HG02938 (cell line): ENCODE results near the gene MISP3.

Source experiments
- ATAC-seq: cut with Tn5 transposase; IDR thresholded peaks from one replicate; pipeline ENCODE4 v1.9.1; 2021; ENCODE audit warnings: mild to moderate bottlenecking, moderate library complexity; ENCODE audit not compliant: unreplicated experiment

Gene MISP3

DNA sequence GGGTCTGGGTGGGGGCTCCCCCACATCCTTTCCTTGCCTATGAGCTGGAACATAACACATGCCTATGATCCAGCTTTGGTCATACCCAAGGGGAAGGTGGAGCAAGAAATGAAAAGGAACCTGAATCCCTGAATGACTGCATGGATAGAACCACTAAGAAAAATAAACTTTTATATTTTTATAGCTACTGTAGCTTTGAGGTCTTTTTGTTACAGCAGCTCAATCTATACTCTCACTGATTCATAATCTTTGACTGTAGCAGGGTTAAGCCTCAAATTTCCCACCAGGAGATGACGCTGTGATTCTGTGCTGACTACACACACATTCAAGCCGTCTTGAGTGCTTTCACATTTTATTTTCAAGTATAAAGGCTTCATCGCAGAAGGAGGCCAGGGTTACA is 19.6 kb upstream of the MISP3 start:
- no peak for ATAC-seq

DNA sequence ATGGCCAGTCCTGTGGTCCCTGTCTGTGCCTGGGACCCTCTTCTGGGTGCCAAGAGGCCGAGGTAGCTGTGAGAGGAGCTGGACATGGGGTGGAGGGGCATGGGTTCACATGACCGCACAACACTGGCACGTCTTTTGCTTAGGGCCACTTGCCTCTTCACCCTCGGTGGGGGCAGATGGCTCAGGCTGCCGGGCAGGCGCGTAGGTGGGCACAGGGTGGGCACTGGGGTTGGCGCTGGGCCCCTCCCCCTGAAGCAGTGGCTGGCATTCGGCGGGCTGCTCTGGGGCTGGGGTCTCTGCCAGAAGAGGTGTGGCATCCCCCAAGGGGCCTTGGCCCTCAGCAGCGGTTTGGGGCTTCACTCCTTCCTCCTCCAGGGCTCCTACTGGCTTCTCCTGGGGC is 19.1 kb upstream of the MISP3 start:
- no peak for ATAC-seq

DNA sequence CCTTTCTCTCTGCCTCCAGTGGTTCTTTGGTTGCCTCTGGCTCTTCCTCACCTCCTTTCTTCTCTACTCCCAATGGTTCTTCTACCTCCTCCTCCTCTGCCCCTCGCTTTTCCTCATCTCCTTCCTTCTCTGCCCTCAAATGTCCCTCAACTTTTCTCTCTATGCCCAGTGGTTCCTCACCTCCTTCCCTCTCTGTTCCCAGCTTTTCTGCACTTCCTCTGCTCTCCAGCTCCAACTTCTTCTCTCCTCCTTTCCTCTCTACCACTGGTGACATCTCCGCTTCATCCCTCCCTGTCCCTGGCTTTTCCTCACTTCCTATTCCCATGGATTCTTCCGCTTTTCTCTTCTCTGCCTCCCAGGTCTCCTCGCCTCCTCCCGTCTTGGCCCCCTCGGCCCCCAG is 18.5 kb upstream of the MISP3 start:
- ATAC-seq: no peak

DNA sequence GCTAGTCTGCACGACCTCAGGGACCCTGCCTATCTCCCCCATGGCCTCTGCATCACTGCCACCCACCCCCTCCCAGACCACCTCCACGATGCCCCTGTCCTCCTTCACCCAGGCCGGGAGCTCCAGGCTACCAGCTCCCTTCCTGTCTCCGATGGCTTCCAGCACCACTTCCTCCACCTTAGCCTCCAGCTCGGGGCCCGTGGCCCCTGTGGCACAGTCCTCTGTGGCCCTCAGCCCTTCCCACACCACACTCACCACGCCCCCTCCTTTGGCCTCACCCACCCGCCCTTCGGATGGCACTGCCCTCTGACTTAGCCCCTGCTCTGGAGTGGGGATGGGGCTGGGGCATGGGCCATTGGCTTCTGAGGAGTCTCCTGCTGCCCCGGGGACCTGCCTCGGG is 17.9 kb upstream of the MISP3 start:
- ATAC-seq: no peak

DNA sequence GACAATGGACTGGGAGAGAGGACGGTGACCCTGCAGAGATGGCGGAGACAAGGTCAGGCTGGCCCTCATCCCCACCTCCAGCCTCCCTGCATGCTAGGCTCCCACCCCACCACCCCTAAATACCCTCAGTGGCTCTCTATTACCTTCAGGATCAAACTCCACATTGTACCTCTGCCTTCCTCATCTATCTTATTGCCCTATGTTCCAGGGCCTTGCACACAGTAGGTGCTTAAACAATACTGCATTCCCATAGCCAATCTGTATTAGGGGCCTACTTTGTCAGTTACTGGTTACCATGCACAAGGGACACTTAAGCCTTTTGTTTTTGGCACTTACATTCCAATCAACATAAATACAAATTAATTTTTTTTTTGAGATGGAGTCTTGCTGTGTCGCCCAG is 17.2 kb upstream of the MISP3 start:
- no peak for ATAC-seq

DNA sequence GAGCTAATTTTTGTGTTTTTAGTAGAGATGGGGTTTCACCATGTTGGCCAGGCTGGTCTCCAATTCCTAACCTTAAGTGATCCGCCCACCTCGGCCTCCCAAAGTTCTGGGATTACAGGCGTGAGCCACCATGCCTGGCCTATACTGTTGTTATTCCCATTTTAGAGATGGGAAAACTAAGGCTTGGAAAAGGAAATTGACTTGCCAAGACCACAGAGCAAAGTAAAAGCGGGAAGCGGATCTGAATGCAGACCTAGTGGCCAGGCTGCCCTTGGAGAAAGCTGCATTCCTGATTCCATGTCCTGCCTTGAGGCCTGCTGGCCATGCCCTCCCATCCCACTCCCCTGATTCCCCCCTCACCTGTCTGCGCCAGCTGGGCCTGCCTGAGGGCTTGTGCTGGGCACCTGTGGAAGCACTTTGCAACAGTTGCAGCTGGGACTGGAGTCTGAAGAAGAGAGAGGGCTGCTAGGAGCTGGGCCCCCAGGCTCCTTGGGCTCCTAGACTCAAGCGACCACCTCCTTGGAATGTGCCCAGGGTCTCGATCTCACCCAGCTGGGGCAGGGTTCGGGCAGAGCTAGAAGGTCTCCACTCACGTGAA is 16.4 kb upstream of the MISP3 start:
- ATAC-seq: no peak

DNA sequence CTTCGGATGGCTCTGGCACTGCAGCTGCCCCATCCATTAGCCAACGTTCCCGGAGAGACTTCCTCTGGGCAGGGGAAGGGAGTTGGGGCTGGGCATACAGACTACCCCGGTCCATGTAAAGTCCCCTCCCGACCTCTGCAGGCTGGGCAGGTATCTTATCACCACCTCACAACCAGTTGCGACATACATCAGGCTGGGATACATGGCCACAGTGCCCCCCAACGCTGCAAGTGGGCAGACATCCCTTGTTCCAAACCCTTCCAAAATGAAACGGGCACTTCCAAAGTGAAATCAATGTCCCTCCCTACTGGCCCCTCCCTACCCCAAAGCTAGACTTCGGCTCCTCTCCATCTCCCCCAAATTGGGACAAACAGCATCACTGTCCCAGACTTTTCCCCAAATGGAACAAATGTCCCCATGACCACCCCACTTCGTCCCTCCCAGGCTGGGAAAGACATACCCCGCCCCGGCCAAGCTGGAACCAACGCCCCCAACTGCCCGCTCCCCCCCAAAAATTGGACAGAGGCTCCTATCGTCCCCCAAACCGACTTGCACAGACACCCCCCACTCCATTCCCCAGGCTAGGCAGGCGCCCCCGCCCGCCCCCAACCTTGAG is 15.7 kb upstream of the MISP3 start:
- ATAC-seq: no peak

DNA sequence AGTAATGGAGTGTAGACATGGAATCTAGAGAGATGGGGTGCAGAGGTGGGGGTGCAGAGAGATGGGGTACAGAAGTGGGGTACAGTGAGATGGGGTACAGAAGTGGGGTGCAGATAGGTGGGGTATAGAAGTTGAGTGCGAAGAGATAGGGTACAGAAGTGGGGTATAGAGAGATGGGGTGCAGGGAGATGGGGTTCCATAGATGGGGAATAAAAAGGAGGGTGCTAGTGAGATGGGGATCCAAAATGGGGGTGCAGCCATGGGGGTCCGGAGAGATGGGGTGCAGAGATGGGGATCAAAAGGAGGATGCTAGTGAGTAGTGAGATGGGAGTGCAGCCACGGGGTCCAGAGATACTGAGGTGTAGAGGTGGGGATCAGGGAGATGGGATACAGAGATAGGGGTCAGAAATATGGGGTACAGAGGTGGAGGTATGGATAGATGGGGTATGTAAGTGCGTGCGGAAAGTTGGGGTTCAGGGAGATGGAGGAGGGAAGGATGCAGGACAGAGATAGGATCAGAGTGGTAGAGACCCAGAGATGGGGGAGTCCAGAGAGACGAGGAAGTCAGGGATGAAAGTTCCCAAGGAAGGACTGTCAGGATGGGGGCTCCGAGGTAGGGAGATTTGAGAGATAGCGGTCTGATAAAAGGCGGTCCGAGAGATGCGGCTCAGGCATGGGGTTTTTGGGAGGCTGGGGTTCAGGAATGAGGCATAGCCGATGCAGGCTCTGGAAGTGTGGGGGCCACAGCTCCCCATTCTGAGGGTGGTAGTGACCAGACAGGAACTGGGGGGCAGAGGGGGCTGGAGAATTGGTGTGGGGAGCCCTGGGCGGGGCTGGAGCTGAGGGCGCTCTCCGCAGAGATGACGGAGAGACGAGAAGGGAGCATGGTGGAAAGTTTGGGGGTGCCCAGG is 14.1 kb upstream of the MISP3 start:
- ATAC-seq: no peak

DNA sequence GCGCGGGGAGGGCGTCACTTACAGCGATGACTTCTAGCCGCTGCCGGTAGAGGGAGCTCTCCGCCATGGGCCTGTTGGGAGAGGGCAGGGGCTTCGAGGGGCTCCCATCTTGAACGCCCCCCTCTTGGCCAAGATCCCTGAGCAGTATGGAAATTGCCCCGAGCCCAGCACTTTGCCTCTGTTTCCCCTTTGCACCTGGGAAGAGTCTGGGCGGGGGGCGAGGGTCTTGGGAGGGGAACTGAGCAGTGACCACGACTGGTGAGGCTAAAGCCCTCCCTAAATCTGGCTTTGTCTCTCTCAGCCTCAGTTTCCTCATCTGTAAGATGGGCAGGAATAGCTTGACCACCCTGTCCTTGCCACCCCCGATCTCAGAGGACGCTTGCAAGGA is 13.5 kb upstream of the MISP3 start:
- no peak for ATAC-seq

DNA sequence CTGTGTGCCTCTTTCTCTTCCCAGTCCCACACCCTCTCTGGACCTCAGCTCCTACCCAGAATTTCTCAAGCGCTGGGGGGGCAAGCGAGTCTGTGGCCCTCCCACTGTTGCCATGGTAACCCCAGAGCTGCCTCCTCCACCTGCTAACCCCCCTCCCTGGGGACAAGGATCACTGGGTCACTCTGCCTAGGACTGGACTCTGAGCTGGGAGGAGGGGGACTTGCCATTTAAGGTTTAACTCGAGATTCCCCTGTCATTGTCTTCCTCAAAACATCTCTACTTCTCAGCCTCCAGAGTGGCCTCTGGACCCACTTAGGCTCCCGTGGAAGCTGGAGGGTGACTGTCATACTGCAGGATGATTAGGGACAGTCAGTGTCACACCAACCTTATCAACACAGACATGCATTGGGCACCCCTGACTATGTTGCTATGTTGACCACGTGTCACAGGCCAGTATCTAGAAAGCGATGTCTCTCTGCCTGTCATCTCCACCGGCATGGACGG is 12.9 kb upstream of the MISP3 start:
- no peak for ATAC-seq

DNA sequence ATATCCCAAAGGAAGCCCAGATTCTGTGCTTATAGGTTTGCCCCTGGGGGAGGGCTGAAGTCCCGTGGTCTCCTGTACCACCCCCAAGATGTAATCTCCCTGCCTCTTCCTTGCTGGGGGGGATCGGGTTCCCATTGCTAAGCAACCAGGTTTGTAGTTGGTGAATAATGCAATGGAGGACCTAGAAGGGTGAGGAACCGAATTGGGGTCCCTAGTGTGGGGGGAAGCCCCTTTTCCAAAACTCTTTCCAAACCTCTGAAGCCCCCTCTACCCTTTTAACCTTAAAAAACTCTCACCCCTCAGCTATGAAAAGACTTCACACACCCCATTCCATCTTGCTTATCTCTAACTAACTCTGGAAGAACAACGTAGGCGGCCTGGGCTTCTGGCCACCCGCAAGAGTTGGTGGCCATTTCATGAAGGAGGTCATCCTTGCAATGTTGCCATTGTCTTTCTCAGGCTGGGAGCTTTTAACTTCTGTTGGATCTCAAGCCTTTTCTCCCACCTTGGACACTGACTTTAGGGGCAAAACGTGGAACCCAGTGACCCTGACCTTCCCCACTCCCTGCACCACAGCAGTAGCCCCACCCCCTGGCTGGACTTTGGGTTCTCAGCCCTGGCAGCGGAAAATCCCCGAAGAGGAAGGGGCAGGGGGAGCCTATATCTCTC is 11.4 kb upstream of the MISP3 start:
- ATAC-seq: no peak

DNA sequence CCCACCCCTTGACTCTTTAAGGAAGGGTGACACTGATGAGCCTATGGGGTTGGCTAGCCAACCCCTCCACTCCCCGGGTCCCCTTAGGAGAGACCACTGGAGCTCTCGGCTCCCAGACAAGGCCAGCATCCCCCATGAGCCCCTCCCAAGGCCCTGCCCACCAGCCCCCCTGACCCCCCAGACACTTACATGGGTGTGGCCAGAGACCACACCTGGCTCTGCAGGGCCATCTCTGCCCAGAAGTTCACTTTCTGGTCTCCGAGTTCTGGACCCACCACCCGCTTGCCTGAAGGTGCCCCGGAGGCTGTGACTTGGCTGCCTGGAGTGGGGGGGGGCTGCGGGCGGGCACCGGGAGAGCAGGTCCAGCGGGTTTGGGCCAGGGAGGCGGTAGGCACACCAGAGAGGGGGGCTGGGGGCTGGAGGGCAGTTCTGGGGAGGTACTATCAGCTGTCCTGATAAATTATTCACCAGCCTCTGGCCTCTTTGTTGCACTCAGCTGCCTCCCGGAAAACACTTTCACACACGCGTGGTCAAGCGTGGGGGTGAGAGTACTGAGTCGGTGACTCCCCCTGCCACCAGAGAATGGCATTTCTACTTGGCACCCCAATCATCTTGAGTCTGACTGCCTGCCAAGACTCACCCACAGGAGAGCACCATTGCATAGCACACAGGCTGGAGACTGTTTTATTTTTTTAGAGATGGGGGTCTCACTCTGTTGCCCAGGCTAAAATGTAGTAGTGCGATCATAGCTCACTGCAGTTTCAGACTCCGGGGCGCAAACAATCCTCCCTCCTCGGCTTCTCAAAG is 10.6 kb upstream of the MISP3 start, which contains the start of gene PALM3:
Gene PALM3 (minus strand): TSS at position 326 of the 807 bp plus-strand sequence. CDS start 96 bp downstream, at position 230.
- ATAC-seq: no peak

DNA sequence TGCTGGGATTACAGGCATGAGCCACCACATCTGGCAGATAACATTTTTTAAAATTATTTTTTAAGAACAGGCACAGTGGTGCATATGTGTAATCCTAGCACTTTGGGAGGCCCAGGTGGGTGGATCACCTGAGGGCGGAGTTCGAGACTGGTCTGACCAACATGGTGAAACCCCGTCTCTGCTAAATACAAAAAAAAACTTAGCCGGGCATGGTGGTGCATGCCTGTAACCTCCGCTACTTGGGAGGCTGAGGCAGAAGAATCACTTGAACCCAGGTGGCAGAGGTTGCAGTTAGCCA is 10.1 kb upstream of the MISP3 start:
- ATAC-seq: no peak

DNA sequence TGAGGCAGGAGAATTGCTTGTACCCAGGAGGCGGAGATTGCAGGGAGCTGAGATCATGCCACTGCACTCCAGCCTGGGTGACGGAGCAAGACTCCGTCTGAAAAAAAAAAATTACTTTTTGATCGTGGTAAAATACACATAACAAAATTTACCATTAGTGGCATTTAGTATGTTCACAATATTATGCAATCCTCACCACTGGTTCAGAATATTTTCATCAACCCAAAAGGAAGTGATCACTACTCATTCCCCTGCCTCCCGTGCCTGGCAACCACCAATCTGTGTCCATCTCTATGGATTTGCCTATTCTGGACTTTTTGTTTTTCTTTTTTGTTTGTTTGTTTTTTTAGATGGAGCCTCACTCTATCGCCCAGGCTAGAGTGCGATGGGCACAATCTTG is 9.5 kb upstream of the MISP3 start:
- no peak for ATAC-seq

DNA sequence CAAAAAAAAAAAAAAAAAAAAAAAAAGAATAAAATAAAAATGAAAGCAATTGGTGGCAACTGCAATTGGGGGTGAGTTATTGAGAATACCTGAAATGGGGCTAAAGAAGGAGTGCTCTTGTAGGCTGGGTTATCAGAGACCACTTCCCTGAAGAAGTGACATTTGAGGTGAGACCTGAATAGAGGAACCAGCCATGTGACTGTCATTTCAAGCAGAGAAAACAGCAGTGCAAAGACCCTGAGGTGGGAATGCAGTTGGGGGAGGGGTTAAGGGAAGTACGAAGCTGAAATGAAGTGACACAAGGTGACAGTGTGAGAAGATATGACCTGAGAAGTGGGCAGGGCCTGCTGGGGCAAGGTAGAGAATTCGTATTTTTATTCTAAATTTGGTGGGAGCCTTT is 6.5 kb upstream of the MISP3 start:
- ATAC-seq: no peak

DNA sequence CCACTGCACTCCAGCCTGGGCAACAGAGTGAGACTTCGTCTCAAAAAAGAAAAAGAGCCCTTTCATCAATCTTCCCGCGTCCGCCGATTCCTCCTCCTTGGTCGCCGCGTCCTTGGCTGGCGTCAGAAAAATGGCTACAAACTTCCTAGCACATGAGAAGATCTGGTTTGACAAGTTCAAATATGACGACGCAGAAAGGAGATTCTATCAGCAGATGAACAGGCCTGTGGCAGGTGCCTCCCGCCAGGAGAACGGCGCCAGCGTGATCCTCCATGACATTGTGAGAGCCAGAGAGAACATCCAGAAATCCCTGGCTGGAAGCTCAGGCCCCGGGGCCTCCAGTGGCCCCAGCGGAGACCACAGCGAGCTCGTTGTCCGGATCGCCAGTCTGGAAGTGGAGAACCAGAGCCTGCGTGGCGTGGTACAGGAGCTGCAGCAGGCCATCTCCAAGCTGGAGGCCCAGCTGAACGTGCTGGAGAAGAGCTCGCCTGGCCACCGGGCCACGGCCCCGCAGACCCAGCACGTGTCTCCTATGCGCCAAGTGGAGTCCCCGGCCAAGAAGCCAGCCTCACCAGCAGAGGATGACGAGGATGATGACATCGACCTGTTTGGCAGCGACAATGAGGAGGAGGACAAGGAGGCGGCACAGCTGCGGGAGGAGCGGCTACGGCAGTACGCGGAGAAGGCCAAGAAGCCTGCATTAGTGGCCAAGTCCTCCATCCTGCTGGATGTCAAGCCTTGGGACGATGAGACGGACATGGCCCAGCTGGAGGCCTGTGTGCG is 2.1 kb upstream of the MISP3 start:
- ATAC-seq: no peak

DNA sequence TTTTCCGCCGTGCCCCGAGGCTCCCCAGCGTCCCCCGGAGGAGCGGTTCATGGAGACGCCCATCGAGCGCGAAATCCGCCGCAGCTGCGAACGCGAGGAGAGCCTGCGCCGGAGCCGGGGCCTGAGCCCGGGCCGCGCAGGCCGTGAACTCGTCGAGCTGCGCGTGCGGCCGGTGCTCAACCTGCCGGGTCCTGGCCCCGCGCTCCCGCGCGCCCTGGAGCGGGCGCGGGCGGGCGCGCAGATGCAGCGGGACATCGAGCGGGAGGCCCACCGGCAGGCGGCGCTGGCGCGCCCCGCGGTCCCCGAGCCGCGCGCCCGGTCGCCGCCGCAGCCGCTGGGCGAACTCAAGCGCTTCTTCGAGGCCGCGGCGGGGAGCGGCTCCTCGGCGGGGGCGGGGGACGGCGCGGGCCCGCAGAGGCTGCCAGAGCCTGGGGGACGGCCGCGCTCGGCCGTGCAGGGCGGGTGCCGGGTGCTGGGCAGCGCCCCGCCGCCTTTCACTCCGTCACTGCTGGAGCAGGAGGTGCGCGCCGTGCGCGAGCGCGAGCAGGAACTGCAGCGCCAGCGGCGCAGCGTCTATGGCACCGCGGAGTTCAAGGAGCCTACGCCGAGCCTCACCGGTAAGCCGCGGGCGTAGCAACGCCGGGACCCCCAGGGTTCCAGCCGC is 807 bp downstream of the MISP3 start:
- ATAC-seq: peak; percentile 40

DNA sequence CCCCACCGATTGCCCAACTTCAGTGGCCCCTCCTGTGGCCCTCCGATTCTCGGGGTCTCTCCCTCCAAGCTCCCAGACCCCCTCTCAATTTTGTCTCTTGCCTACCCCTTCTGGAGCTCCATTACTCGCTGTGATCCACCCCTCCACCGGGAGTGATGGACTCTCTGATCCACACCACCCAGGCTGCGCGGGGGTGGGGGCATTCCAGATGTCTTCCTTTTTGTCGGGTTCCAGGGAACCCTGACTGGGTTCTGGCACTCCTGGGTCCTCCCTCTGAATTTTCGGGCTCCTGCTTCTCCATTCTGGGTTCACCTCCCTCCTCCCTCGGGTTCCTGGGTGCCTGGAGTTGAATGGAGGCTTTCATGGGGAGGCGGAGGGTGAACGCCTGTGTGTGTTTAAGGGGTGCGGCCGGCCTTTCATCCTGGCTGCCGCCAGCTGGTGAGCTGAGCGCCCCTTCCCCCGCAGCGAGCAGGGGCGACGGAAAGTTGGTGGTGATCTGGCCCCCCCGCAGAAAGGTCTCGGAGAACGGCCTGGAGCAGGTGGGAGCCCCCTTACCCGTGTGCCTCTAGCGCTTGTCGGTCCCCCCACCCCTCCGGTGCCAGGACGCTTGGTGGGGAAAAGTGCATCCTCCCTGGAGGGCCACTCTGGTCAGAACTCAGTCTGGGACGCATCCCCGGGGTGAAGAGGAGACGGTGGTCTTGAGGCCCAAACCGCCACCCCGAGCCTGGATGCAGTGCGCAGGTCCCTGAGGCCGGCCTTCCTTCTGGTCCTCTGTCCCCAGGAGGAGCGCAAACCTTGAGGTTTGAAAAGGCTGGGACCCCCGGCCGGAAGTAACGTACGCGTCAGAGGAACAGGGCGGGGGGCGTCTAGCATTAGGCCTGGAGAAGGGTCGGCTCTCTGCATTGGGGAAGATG is 1.6 kb downstream of the MISP3 start:
- no peak for ATAC-seq
